HCT116 (cell line): ENCODE measurements around the gene RGS13. TPM values are rescaled to one million over a fixed set of nuclear protein-coding genes. Genes with fewer than 3 reads are reported as not detected.

Experiments used
- ATAC-seq: fragments of 200-7000 bp; cut with Tn5 transposase; 2 replicates; pipeline ENCODE4 v1.9.1; 2020; ENCODE audit warnings: mild to moderate bottlenecking, moderate library complexity
- BruUV-seq: library from RNA; stranded (reverse); fragments of 400-500 nt; replicated peaks from 2 replicates; lab custom pipeline; 2021; lab: Mats Ljungman, UMichigan
- CTCF ChIA-PET: fragments of 300-600 bp; sonication (Branson Sonifier 250); formaldehyde crosslinking; loops from one replicate; lab custom pipeline; 2021; ENCODE audit warnings: antibody characterized with exemption; lab: Charles Lee
- POLR2A ChIA-PET: fragments of 300-600, 350-600 bp; sonication (Branson Sonifier 250); formaldehyde crosslinking; loops from one replicate; lab custom pipeline; 2021; ENCODE audit warnings: antibody characterized with exemption; lab: Charles Lee
- RAD21 ChIA-PET, 2 experiments: fragments of 300-600 bp; sonication (Branson Sonifier 250); formaldehyde crosslinking; loops; one replicate each; lab custom pipeline; 2023; ENCODE audit warnings: low total read pairs in 2 of 2; ENCODE audit not compliant: uncharacterized antibody in 2 of 2, unreplicated experiment in 2 of 2, low non-redundant PET in 1 of 2; lab: Charles Lee
- DNase-seq: peaks from one replicate; pipeline ENCODE4 v3.0.0-alpha.2; 2010; ENCODE audit warnings: low read depth, low spot score
- H2AFZ ChIP-seq: fragments of 200-600 bp; shearing (Covaris generic), sonication (generic); 2 replicates; pipeline ENCODE4 v1.6.1; 2017; ENCODE audit warnings: low read depth, mixed run types, mixed read lengths, antibody characterized with exemption, low read length; ENCODE audit not compliant: poor library complexity, severe bottlenecking
- H3K27ac ChIP-seq: 2 replicates; pipeline ENCODE4 v1.5.1; 2012; ENCODE audit warnings: low read depth, low read length
- H3K27me3 ChIP-seq: fragments of 200-600 bp; sonication (generic); 2 replicates; pipeline ENCODE4 v1.6.1; 2016; ENCODE audit warnings: mixed run types, low read length, mixed read lengths; ENCODE audit not compliant: insufficient read depth
- H3K36me3 ChIP-seq, 2 experiments: fragments of 200-500 bp in 1 of 2; fragments of 200-600 bp in 1 of 2; sonication (Bioruptor generic) in 1 of 2; sonication (generic) in 1 of 2; 2 replicates each; pipeline versions ENCODE4 v1.5.1 to v1.6.1; 2014 to 2016; ENCODE audit warnings: low read length in 2 of 2, inconsistent platforms in 1 of 2, mixed read lengths in 1 of 2, mixed run types in 1 of 2; ENCODE audit not compliant: insufficient read depth in 2 of 2, control insufficient read depth in 1 of 2
- H3K4me1 ChIP-seq, 2 experiments: fragments of 200-600 bp in 1 of 2; sonication (generic) in 1 of 2; 2 replicates each; pipeline versions ENCODE4 v1.5.1 to v1.6.1; 2012 to 2017; ENCODE audit warnings: low read length in 2 of 2, inconsistent platforms in 1 of 2, mild to moderate bottlenecking in 1 of 2, mixed read lengths in 1 of 2, mixed run types in 1 of 2, moderate library complexity in 1 of 2; ENCODE audit not compliant: insufficient read depth in 2 of 2, control insufficient read depth in 1 of 2
- H3K4me2 ChIP-seq: fragments of 200-600 bp; sonication (generic); 2 replicates; pipeline ENCODE4 v1.6.1; 2017; ENCODE audit warnings: mixed run types, low read length, mixed read lengths
- H3K4me3 ChIP-seq, 2 experiments: fragments of 200-600 bp in 1 of 2; sonication (generic) in 1 of 2; replicated peaks in 1 of 2; 2 replicates each; pipeline ENCODE4 v1.5.1; 2011 to 2016; ENCODE audit warnings: low read length in 2 of 2, control low read depth in 1 of 2, low read depth in 1 of 2, mild to moderate bottlenecking in 1 of 2, mixed read lengths in 1 of 2, mixed run types in 1 of 2
- H3K79me2 ChIP-seq: fragments of 200-600 bp; sonication (generic); 2 replicates; pipeline ENCODE4 v1.6.1; 2017; ENCODE audit warnings: mild to moderate bottlenecking, mixed run types, low read length, moderate library complexity, mixed read lengths; ENCODE audit not compliant: insufficient read depth
- H3K9ac ChIP-seq: fragments of 200-600 bp; sonication (generic); 2 replicates; pipeline ENCODE4 v1.6.1; 2016; ENCODE audit warnings: low read length, mixed read lengths
- H3K9me2 ChIP-seq: fragments of 200-600 bp; sonication (generic), shearing (Covaris generic); 2 replicates; pipeline ENCODE4 v1.6.1; 2017; ENCODE audit warnings: mixed run types, mild to moderate bottlenecking, moderate library complexity; ENCODE audit not compliant: insufficient read depth
- H3K9me3 ChIP-seq, 2 experiments: fragments of 200-500 bp in 1 of 2; fragments of 200-600 bp in 1 of 2; sonication (Bioruptor generic) in 1 of 2; sonication (generic) in 1 of 2; 2 replicates each; pipeline ENCODE4 v1.6.1; 2014 to 2017; ENCODE audit warnings: low read length in 2 of 2, mixed read lengths in 2 of 2, inconsistent platforms in 1 of 2, low read depth in 1 of 2, mild to moderate bottlenecking in 1 of 2, mixed run types in 1 of 2, moderate library complexity in 1 of 2; ENCODE audit not compliant: control insufficient read depth in 1 of 2, insufficient read depth in 1 of 2
- H4K20me1 ChIP-seq: fragments of 200-600 bp; sonication (generic), shearing (Covaris generic); 2 replicates; pipeline ENCODE4 v1.6.1; 2017; ENCODE audit warnings: mixed run types, mild to moderate bottlenecking, moderate library complexity; ENCODE audit not compliant: insufficient read depth
- CBX3 ChIP-seq: IDR thresholded peaks from 2 replicates; pipeline ENCODE4 v1.6.1; 2012; ENCODE audit warnings: low read depth
- ELF1 ChIP-seq: IDR thresholded peaks from 2 replicates; pipeline ENCODE4 v1.6.1; 2012; ENCODE audit warnings: low read depth, borderline replicate concordance
- EZH2phosphoT487 ChIP-seq: fragments of 200-600 bp; IDR thresholded peaks from 2 replicates; pipeline ENCODE4 v1.6.1; 2018; ENCODE audit warnings: antibody characterized with exemption, borderline replicate concordance
- JUND ChIP-seq: IDR thresholded peaks from 2 replicates; pipeline ENCODE4 v1.6.1; 2012
- POLR2A ChIP-seq: IDR thresholded peaks from 2 replicates; pipeline ENCODE4 v1.7.0; 2011; ENCODE audit warnings: borderline replicate concordance; ENCODE audit not compliant: insufficient read depth, insufficient read length; ENCODE audit errors: extremely low read depth
- ZFX ChIP-seq: fragments of 450-650 bp; IDR thresholded peaks from 2 replicates; pipeline ENCODE4 v1.6.1; 2017
- intact Hi-C: fragments of 100-400 bp; cut with micrococcal nuclease; formaldehyde crosslinking; loops from 2 replicates; pipeline ENCODE4 v1.10.0; 2022
- total RNA-seq: library from RNA; stranded (reverse); gene quantifications from one replicate; pipeline ENCODE4 v1.2.1, GENCODE V29; 2021; ENCODE audit not compliant: unreplicated experiment
- TF ChIP-seq, protein P1 (sequence below): IDR thresholded peaks from 2 replicates; pipeline ENCODE4 v1.6.1; 2012
- TF ChIP-seq, protein P2 (sequence below), 3 experiments: fragments of 200-600 bp in 1 of 3; sonication (generic) in 1 of 3; IDR thresholded peaks in 2 of 3; conservative IDR thresholded peaks in 1 of 3; 2 replicates each; pipeline ENCODE4 v1.5.1; 2012 to 2017; ENCODE audit warnings: low read depth in 2 of 3, low read length in 2 of 3, antibody characterized with exemption in 1 of 3, borderline replicate concordance in 1 of 3, control low read depth in 1 of 3, mild to moderate bottlenecking in 1 of 3, mixed read lengths in 1 of 3, mixed run types in 1 of 3, moderate library complexity in 1 of 3; ENCODE audit not compliant: insufficient read depth in 1 of 3
- TF ChIP-seq, protein P3 (sequence below): IDR thresholded peaks from 2 replicates; pipeline ENCODE4 v1.6.1; 2011; ENCODE audit warnings: mild to moderate bottlenecking, low read length, moderate library complexity; ENCODE audit not compliant: insufficient replicate concordance; ENCODE audit errors: extremely low read depth
- TF ChIP-seq, protein P4 (sequence below): IDR thresholded peaks from 2 replicates; pipeline ENCODE4 v1.6.1; 2012; ENCODE audit warnings: low read depth

The RGS13 gene
- total RNA-seq, 1 experiment from 2014 or later: not detected

DNA sequence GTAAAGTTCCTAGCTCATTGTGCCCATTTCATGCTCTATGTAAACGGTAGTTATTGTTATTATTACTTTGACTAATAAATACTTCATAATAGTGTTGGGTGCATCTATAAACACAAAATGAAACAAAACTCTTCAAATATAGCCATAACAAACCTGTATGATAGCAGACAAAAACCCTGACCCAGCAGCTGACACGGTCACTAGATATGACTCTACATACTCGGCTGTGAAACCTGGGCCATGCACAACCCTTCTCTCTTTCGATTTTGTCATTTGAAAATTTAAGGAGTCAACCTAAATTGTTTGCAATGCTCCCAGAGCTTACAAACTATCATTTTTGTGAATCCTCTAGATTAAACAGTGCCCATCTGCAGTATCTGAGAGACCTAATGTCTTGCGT, 8.0 kb upstream of the RGS13 start:
- RAD21 ChIA-PET: no interaction called here
- DNase-seq (no peak), ATAC-seq (no peak)
- intact Hi-C loops: no loop called here
- H4K20me1 ChIP-seq: no peaks in the 10 kb centered on the region
- H3K9me2 ChIP-seq: no peaks in the 10 kb centered on the region
- no peaks in the 10 kb centered on the region for H3K36me3 ChIP-seq
- H3K9ac ChIP-seq: no peak overlapping the region
- no peaks in the 10 kb centered on the region for H3K27me3 ChIP-seq
- no peaks in the 10 kb centered on the region for H3K79me2 ChIP-seq
- H2AFZ ChIP-seq: no peak overlapping the region
- POLR2A ChIA-PET: no interaction called here
- H3K4me3 ChIP-seq: no peak overlapping the region
- CTCF ChIA-PET: no interaction called here
- H3K9me3 ChIP-seq: no peaks in the 10 kb centered on the region
- no peak overlapping the region for H3K27ac ChIP-seq
- TF ChIP-seq, protein P1, sequence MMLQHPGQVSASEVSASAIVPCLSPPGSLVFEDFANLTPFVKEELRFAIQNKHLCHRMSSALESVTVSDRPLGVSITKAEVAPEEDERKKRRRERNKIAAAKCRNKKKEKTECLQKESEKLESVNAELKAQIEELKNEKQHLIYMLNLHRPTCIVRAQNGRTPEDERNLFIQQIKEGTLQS: no peak
- TF ChIP-seq ZFX: no peak
- TF ChIP-seq, protein P2, sequence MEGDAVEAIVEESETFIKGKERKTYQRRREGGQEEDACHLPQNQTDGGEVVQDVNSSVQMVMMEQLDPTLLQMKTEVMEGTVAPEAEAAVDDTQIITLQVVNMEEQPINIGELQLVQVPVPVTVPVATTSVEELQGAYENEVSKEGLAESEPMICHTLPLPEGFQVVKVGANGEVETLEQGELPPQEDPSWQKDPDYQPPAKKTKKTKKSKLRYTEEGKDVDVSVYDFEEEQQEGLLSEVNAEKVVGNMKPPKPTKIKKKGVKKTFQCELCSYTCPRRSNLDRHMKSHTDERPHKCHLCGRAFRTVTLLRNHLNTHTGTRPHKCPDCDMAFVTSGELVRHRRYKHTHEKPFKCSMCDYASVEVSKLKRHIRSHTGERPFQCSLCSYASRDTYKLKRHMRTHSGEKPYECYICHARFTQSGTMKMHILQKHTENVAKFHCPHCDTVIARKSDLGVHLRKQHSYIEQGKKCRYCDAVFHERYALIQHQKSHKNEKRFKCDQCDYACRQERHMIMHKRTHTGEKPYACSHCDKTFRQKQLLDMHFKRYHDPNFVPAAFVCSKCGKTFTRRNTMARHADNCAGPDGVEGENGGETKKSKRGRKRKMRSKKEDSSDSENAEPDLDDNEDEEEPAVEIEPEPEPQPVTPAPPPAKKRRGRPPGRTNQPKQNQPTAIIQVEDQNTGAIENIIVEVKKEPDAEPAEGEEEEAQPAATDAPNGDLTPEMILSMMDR (IDR thresholded peaks at IDR 0.05 in 2 of 3, conservative IDR thresholded peaks at IDR 0.05 in 1 of 3; ENCODE audit: borderline replicate concordance in 1 of 3, insufficient read depth in 1 of 3, low read depth in 2 of 3, low read length in 2 of 3): no peak
- TF ChIP-seq ELF1: no peak
- no peak for TF ChIP-seq EZH2phosphoT487
- no peak for TF ChIP-seq POLR2A
- TF ChIP-seq, protein P3, sequence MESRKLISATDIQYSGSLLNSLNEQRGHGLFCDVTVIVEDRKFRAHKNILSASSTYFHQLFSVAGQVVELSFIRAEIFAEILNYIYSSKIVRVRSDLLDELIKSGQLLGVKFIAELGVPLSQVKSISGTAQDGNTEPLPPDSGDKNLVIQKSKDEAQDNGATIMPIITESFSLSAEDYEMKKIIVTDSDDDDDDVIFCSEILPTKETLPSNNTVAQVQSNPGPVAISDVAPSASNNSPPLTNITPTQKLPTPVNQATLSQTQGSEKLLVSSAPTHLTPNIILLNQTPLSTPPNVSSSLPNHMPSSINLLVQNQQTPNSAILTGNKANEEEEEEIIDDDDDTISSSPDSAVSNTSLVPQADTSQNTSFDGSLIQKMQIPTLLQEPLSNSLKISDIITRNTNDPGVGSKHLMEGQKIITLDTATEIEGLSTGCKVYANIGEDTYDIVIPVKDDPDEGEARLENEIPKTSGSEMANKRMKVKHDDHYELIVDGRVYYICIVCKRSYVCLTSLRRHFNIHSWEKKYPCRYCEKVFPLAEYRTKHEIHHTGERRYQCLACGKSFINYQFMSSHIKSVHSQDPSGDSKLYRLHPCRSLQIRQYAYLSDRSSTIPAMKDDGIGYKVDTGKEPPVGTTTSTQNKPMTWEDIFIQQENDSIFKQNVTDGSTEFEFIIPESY: no peak
- TF ChIP-seq CBX3: no peak
- TF ChIP-seq JUND: no peak
- TF ChIP-seq, protein P4, sequence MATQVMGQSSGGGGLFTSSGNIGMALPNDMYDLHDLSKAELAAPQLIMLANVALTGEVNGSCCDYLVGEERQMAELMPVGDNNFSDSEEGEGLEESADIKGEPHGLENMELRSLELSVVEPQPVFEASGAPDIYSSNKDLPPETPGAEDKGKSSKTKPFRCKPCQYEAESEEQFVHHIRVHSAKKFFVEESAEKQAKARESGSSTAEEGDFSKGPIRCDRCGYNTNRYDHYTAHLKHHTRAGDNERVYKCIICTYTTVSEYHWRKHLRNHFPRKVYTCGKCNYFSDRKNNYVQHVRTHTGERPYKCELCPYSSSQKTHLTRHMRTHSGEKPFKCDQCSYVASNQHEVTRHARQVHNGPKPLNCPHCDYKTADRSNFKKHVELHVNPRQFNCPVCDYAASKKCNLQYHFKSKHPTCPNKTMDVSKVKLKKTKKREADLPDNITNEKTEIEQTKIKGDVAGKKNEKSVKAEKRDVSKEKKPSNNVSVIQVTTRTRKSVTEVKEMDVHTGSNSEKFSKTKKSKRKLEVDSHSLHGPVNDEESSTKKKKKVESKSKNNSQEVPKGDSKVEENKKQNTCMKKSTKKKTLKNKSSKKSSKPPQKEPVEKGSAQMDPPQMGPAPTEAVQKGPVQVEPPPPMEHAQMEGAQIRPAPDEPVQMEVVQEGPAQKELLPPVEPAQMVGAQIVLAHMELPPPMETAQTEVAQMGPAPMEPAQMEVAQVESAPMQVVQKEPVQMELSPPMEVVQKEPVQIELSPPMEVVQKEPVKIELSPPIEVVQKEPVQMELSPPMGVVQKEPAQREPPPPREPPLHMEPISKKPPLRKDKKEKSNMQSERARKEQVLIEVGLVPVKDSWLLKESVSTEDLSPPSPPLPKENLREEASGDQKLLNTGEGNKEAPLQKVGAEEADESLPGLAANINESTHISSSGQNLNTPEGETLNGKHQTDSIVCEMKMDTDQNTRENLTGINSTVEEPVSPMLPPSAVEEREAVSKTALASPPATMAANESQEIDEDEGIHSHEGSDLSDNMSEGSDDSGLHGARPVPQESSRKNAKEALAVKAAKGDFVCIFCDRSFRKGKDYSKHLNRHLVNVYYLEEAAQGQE: no peak
- no TSS peak for BruUV-seq
- H3K4me2 ChIP-seq: no peak overlapping the region
- H3K4me1 ChIP-seq: no peaks in the 10 kb centered on the region
